Skin epidermis (tissue), 12 donors: Measurements from ENCODE around the gene TCEAL5.
"Not testable (repeated sequence)": the region's sequence is repeated elsewhere in the genome, so short reads cannot be mapped to it uniquely, and the experiment has no call there.

Source experiments
- H3K27ac ChIP-seq, 21 experiments: fragments of 200-600 bp; sonication (generic) in 11 of 21; one replicate each; pipeline ENCODE4 v1.5.0; 2020; ENCODE audit warnings: mild to moderate bottlenecking in 3 of 21, inconsistent platforms in 2 of 21, moderate library complexity in 2 of 21
- H3K4me3 ChIP-seq, 7 experiments: fragments of 200-600 bp; sonication (generic) in 2 of 7; one replicate each; pipeline ENCODE4 v1.5.0; 2020; ENCODE audit warnings: inconsistent platforms in 2 of 7, mild to moderate bottlenecking in 2 of 7, moderate library complexity in 1 of 7

The TCEAL5 gene, protein sequence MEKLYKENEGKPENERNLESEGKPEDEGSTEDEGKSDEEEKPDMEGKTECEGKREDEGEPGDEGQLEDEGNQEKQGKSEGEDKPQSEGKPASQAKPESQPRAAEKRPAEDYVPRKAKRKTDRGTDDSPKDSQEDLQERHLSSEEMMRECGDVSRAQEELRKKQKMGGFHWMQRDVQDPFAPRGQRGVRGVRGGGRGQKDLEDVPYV

DNA sequence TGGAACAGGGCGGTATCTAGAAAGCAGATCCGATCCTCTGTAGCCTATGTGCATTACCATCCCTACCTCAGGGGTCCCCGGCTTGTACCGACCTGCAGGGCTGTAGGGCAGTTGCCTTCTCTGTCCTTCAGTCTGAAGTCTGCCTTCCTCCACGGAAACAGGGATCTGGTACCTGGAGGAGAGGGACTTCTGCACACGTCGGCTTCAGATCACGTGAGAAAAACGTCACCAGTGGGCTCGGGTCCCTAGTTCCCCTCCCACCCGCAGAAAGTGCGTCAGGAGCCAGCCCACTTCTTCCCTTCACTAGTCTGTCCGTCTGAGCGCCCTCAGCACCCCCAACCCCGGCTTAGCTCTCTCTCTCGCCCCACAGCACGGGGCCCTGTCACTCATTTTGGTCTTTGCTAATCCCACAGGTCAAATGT lies at the start of gene TCEAL5:
Gene TCEAL5, minus strand, starts transcription at position 170 of the 422 bp plus-strand sequence. CDS start 2,187 bp downstream, outside the sequence.
- Histone ChIP-seq H3K4me3 (peak within 1 kb of the TSS in 1 of 7 experiments; percentile 2), H3K27ac (no peak within 1 kb of the TSS)

DNA sequence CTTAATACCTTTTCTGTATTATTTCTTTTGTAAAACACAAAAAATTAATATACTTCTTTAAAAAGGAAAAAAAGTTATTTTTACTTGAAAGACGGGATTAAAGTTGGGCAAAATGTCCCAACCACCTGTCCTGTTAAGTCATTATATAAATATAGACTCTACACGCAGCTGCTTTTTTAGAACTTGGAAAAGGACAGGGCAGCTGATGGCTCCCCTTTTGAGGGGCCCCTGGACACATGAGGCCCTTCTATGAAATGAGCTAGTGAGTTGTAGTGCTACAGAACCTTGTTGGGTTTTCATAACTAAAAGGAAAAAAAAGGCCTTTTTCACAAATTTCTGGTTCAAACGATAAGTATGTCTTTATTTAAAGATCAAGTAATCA lies 34.8 kb upstream of the TCEAL5 start:
- no peak overlapping the region for H3K4me3 ChIP-seq
- H3K27ac ChIP-seq: no peak overlapping the region

DNA sequence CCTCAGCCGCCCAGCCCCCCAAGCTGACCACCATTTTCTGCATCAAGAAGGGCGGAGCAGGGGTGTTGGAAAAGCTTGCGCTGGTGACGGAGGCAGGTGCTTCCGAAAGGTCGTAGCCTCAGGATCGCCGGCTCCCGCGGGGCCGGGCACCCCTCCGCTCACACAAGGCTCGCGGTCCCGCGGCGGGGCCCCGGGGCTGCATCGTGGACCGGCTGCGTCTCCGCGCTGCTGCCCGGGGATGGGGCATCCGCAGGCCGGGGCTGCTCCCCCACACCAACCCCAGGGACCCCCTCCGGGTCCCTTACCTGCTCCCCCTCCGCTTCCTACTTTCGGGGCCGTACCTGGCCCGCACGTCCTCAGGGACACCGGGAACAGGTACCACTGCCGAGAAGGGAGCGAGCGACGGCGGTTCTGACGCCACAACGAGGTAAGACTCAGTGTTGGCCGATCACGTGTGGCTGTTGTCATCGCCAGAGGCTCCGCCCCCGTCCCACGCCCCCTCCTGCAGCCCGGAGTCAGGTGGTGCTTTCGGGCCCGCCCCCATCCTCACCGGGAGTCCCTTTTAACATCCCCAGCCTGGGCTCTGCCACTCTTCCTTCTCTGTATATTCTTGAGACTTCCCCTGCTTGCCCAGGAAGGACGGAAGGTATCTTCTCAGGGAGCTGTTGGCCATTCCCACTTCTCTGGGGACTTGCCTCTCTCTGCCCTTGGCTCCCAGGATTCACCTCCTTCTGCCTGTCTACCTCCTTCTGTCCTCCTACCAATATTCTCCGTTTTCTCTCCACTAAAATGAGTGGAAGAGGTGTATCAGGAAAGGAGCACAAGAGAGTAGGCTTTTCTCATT lies 34.2 kb upstream of the TCEAL5 start, which contains the start of gene BEX2:
Gene BEX2, minus strand, starts transcription at position 436 of the 844 bp plus-strand sequence. CDS start 1,014 bp downstream, outside the sequence.
- H3K4me3 ChIP-seq: peak within 1 kb of the TSS; percentile 31 to 65 (median 43)
- H3K27ac ChIP-seq: peak within 1 kb of the TSS in 6 of 21 experiments; percentile 18 to 76 (median 60)

DNA sequence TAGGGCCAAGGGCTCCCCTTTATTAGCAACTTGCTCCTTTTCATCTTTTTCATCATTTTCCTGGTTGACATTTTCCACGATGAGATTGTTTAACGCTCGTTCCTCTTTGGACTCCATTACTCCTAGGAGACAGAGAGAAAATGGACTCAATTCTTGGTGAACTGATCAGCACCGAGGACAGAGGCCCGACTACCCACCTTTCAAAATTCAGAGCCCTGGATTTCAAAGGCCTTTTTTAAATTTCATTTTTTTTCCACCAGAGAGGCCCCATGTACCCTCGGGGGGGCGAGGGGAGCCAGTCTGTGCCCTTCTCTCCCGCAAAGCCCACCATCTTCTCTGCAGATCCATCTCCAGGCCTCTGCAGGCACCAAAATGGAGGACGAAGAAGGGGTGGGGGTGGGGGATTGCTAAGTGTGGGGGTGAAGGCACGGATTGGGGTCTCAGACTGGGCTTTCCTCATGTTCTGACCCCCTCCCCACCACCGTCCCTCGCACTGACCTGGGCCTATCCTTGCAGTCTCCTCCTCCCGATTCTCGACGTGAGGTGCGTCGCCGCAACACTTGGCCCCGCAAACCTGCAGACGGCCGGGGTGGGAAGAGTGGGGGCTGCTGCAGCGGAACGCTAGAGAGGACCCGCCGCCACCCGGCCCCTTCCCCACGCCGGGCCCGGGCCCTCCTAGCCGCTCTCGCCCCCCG lies 33.5 kb upstream of the TCEAL5 start:
- Histone ChIP-seq H3K4me3 (peak overlapping the region; percentile 31 to 65 (median 43)), H3K27ac (peak overlapping the region in 6 of 21 experiments; percentile 18 to 76 (median 60))

DNA sequence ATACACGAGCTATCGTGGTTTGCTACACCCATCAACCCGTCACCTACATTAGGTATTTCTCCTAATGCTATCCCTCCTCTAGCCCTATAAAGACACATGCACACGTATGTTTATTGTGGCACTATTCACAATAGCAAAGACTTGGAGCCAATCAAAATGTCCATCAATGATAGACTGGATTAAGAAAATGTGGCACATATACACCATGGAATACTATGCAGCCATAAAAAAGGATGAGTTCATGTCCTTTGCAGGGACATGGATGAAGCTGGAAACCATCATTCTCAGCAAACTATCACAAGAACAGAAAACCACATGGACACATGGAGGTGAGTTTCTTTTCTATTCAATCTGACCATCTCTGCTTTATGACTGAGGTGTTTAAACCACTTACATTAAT lies 29.1 kb upstream of the TCEAL5 start:
- not testable (repeated sequence) for H3K27ac ChIP-seq, H3K4me3 ChIP-seq

DNA sequence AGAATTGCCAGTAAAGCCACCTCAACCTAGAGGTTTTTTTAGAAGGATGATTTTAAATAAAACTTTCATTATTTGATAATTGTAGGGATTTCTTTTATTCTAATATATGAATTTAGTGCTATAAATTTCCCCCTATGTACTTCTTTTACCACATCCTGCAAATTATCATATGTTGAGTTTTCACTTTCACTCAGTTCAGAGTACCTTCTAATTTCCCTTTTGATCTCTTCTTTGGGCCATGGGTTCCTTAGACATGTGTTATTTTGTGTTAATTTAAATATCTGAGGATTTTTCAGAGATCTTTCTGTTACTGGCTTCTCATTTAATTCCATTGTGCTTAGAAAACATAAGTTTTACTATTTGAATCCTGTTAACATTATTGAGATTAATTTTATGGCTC lies 28.2 kb upstream of the TCEAL5 start:
- Histone ChIP-seq H3K27ac (no peak overlapping the region), H3K4me3 (no peak overlapping the region)

DNA sequence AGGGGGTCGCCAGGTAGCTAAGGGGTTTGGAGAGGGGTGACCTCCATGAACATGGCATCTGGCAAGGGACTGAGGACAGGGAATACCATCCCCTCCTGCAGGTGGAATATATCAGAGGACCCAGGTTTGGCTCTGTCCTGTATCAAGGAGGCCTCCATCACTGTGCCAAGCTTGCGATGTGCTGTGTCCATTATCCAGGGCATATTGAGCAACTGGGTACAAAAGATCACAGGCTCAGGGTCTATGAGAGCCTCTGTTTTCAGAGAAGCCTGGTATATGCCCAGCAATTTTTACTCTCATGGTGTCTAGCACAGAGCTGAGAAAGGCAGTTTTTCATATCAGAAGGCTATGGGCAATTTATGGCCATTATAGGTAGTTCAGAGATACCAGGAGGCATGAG lies 16.6 kb upstream of the TCEAL5 start:
- Histone ChIP-seq H3K27ac (no peak overlapping the region), H3K4me3 (no peak overlapping the region)

DNA sequence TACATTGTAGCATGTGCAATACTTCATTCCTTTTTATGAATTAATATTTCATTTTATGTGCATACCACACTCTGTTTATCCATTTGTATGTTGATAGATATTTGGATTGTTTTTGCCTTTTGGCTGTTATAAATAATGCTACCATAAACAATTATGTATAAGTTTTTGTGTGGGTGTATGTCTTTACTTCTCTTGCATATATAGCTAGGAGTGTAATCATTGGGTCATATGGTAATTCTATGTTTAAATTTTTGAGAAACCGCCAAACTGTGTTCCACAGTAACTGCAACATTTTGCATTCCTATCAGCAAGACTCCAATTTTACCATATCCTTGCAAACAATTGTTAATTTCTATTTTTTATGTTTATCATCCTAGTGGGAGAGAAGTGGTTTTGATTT lies 3.1 kb upstream of the TCEAL5 start:
- H3K4me3 ChIP-seq: no peak overlapping the region
- H3K27ac ChIP-seq: no peak overlapping the region

DNA sequence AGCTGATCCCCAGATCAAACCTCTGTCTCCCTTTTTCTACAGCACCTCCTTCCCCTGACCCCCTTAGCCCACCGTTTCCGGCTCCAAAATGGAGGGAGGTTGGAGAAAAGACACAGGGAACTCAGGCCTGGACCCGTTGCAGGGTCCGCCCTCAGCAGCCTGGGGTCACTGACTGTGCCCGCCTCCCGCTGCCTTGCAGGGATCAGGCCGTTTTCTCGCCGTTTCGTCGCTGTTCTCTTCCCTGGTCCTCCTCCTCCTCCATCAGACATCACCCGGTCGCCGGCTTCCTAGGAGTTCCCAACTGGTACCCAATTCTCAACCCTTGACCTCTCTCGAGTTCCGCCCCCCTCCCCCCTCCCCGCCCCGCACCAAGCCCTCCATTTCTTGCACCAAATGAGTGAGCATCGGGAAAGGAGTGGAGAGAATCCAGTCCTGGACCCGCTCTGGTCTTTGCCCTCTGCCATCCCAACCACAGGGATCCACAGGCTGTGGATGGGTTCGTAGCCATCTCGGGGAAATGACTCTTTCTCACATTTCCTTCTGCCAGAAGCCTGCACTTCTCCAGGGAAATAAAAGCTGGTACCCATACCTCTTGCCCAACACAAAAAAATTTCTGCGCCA lies 493 bp downstream of the TCEAL5 start:
- H3K4me3 ChIP-seq: peak overlapping the region in 1 of 7 experiments; percentile 2
- H3K27ac ChIP-seq: no peak overlapping the region

DNA sequence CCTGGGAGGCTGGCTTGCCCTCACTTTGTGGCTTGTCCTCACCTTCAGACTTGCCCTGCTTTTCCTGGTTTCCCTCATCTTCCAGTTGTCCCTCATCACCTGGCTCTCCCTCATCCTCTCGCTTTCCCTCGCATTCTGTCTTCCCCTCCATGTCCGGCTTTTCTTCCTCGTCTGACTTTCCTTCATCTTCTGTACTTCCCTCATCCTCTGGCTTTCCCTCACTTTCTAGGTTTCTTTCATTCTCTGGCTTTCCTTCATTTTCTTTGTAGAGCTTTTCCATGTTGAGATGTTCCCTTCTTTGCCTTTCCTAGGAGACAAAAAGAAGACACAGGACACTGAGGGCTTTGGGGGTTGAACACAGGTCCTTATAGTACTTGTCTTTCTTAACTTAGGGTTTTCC lies 2.3 kb downstream of the TCEAL5 start:
- H3K27ac ChIP-seq: no peak overlapping the region
- H3K4me3 ChIP-seq: no peak overlapping the region

DNA sequence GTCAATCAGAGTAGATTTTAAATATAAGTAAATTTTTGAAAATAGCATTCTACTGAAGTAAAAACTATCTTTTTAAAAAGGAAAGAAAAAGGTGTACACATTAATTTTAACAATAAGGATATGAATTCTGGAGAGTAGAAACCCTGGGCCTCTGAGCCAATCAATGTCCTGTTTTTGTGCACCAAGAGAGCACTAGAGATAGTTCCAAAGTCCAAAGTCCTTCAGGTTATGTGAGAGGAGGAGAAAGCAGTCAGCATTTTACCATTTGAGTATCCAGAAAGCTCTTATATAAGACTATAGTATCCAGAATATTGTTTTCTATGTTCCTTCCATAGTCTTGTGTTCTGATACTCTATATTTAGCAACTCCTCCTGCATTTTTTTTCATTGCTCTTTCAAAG lies 18.3 kb downstream of the TCEAL5 start:
- no peak overlapping the region for H3K27ac ChIP-seq
- no peak overlapping the region for H3K4me3 ChIP-seq

DNA sequence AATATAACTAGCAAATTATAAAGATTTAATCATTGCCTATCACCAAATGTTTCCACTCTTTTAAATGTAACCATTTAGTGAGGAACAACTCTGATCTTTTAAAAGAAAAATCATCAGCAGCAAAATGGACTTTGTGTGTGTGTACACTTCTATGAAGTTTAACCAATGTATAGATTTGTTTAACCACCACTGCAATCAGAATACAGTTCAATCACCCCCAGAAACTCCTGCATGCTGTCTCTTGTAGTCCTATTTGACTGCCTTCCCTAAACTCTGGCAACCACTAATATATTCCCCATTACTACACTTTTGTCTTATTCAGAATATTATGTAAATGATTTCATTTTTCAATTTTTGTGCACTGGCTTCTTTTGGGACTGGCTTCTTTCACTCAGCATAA lies 19.9 kb downstream of the TCEAL5 start:
- H3K4me3 ChIP-seq: no peak overlapping the region
- H3K27ac ChIP-seq: no peak overlapping the region

DNA sequence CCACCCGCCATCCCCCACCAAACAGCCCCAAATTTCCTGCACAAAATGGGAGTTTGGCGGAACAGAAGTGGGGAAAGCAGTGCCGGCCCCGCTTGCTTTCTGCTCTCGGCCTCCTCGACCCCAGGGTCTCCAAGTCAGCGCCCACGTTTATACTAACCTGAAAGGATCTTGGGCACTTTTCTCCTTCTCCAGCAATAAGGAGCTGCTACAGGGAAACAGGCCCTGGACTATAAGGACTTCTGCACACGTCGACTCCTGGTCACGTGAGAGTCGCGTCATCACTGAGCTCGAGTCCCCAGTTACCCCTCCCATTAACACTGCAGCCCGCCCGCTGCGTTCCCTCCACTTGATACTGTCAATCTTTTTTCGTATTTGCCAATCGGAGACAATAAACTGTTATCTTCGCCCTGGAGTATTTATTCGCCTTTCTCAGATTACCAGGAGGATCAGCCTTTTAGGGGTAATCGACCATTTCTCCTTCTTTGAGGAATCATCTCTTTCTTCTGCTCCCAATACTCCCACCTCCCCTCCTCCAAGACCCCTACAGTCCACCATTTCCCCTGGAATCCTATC lies 21.5 kb downstream of the TCEAL5 start, which contains the start of gene TCEAL8:
Gene TCEAL8, minus strand, starts transcription at position 235 of the 573 bp plus-strand sequence. CDS start 1,176 bp downstream, outside the sequence.
- Histone ChIP-seq H3K27ac (peak within 1 kb of the TSS in 20 of 21 experiments; percentile 43 to 86 (median 81)), H3K4me3 (peak within 1 kb of the TSS; percentile 50 to 60 (median 54))

DNA sequence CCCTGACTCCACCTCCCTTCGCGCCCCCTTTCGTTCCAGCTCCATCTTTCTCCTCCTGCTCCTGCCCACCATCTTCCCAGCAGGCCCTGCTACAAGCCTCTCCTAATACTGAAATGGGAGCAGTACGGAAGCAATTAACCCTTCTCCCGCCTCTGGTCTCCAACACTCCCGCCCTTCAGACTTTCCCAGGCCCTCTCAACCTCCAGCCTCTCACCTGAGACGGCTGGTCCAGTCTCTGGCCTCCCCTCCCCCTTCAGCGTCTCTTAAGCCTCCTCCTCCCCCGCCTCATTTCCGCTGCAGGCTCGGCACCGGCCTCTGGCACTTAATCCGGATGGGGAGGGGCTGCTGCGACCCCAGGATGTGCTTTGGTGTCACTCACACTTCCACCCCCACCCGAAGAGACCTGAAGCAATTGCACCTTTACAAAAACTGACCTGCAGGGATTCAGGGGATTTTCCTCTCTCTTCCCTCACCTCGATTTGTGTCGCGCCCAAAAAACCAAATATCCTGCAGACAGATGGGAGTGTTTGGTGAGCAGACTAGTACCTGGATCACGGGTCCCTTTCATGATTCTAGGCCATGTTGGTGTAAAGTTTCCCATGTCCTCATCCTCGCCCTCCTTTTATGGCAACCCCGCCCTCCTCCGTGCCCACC lies 22.3 kb downstream of the TCEAL5 start:
- Histone ChIP-seq H3K27ac (peak overlapping the region in 20 of 21 experiments; percentile 43 to 86 (median 81)), H3K4me3 (peak overlapping the region; percentile 50 to 60 (median 54))

DNA sequence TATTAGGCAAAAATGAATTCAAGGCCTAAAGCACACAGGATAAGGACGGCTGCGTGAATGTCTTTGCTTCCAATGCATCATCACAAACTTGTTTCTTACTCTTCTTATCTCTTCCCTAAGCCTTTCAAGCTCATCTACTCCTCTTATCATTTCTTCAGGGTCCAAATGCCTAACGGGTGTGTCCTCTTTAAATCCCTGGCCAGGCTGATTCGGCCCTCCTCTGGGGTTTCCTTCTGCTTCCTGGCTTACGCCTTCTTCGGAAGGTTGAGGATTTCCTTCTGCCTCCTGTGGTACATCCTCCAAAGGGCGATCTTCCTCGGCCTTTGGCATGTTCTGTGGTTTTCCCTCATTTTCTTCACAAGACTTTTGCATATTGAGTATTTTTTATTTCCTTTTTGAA lies 22.9 kb downstream of the TCEAL5 start:
- Histone ChIP-seq H3K4me3 (peak overlapping the region; percentile 50 to 60 (median 54)), H3K27ac (peak overlapping the region in 15 of 21 experiments; percentile 54 to 86 (median 83))

DNA sequence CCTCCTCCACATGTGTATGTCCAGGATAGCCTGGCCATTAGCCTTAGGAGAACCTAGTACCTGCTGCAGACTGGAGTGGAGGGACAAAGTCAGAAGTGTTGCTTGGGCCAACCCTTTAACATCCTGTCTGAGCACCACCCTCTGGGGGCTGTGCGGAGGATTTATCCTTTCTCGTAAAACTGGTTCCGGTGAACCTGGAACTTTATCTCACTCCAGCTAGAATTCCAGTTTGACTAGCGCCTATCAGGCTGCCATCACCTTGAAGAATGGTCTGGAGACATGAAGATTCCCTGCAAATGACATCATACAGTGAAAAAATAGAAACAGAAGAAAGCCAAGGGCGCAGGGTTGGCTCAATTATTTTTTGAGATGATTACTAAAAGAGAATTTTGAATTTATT lies 25.6 kb downstream of the TCEAL5 start:
- H3K4me3 ChIP-seq: no peak overlapping the region
- H3K27ac ChIP-seq: no peak overlapping the region

DNA sequence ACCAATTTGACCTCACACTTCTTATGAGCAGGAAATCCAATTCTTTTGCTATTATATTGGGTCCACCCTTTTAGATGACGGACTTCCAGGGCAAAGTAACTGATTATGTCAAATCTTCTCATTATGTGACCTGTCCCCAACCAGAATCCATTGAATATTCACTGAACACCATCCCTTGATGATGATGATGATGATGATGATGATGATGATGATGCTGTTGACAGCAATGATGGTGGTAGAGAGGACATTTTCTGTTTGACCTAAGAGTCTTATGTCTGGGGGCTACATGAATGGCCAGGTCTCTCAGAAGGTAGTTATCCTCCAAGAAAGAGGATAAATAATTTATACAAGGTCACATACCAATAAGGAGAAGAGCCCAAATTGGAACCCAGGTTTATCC lies 26.7 kb downstream of the TCEAL5 start:
- H3K27ac ChIP-seq: no peak overlapping the region
- no peak overlapping the region for H3K4me3 ChIP-seq

DNA sequence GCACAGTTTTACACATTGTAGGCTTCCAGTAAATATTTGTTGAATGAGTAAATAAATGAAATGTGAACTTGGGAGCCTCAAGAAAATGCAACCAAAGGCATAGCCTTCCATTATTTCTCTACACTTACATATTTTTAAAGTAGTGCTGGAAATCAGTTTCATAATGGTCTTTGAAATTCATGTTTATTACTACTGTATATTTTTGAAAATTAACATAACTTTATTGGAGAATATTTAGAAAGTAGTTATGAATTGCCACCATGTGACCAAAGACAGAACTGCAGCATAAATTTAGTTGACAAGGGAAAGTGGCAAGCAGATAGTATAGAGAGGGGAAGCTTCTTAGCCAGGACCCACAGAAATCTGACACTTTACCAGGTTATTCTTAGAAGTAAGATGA lies 28.0 kb downstream of the TCEAL5 start:
- no peak overlapping the region for H3K27ac ChIP-seq
- H3K4me3 ChIP-seq: no peak overlapping the region

DNA sequence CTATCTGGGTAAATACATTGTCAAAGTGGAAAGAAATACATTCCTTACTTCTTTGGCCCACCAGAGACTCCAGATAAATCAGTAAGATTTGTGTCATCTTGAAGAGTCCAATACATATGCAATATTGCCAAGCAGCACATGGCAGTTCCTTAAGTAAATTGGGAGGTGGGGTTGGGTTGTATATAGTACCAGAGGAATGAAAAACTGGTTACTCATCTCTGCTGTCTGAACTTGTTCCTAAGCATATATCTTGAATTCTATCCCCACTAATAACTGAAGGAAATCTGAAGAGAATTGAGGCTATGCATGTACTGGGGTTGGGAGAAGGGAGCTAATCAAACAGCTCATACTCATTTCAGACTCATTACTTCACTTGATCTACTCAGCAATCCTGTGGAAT lies 36.4 kb downstream of the TCEAL5 start:
- no peak overlapping the region for H3K4me3 ChIP-seq
- no peak overlapping the region for H3K27ac ChIP-seq
